ENCODE measurements around the gene VPS72. TPM values are rescaled to one million over a fixed set of nuclear protein-coding genes. Genes with fewer than 3 reads are reported as not detected.
"Not testable (repeated sequence)": the region's sequence is repeated elsewhere in the genome, so short reads cannot be mapped to it uniquely, and the experiment has no call there.

Gene VPS72
- 10 to 100 TPM; 55.5 to 76.1 (median 69.9) TPM for polyA plus RNA-seq (ENCODE audit: insufficient read length in 4 of 4)

DNA sequence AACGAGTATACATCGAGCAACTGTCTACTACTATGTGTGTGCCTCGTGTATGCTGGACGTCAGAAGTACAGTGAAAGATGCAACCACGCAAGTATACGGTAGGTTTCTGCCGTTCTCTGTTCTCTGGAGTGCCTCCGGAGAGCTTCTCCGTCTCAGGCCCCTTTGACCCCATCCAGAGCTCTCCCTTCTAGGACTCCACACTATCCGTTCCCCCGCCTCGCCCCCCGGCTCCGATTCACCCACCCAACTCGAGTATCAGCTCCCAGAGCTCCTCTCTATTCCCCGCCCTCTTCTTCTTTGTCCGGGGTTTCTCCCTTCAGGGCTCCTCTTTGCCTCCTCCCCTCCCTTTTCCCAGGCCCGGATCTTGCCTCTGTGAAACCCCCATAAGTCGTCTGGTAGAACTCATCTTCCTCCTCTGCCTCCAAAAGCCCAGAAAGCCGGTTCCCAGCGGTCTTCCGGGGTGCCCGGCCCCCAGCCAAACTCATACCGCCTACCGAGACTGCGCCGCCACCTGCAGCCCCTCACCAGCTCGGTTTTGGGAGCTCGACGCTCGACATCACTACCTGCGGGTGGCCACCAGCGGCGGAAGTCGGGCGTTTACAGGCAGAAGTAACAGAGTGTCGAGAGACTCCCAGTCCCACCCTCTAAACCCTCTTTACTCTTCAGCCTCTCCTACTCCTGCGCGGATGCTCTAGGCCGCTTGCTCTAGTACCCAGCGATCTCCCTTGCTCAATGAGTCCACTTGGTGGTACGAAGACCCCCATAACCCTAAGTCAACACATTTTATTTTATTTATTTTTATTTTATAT, at the start of gene VPS72:
Gene VPS72 (minus strand): TSS at position 561 of the 809 bp plus-strand sequence. CDS start 76 bp downstream, at position 485.
- DNase-seq (ENCODE audit: low read depth in 4 of 4, low spot score in 3 of 4): peak; percentile 82 to 87 (median 83)

DNA sequence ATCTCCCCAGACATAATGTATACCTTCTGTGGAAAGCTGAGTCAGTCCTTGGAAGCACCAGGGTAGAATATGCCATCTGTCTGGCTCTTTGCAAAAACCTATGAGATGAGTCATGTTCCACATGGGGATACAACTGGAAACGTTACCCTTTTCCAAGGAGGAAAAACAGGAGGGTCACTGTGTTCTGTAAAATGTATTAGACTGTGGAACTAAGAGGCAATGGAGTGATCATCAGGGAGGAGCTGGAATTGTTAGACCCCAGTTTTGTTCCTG, 48.4 kb upstream of the VPS72 start:
- no peak for DNase-seq (ENCODE audit: low read depth in 4 of 4, low spot score in 3 of 4)

DNA sequence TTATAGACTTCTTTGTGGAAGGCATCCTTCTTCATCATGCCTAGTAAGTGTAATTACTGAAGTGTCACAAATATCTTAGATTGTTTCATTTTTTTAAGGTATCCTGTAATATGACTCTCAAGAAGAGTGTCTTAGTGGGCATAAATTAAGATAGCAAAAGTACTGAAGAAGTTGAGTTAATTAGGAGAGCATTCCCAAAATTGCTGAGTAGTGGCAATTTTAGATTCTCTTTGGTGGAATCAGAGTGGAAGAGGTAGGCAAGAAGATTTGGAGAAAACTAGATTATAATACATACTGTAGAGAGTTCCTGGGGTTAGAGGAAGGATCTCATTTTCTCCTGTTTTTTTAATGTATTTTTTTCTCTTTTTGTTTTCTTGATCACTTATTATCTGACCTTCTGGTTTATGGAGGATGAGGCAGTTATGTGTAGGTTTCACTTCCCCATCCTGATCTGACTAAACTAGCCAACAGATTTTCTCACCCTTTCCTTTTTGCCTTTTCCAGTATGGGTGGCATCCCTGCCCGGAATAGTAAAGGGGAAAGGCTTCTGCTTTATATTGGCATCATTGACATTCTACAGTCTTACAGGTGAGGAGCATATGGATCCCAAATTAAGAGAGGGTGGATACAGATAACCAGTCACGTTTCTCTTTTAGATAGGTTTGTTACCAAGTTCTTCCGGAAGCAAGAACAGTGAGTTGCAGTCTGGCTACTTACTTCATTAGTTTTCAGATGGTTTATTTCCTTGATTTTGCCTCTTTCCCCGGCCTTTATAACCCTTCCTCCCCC, 47.9 kb upstream of the VPS72 start:
- DNase-seq (ENCODE audit: low read depth in 4 of 4, low spot score in 3 of 4): no peak

DNA sequence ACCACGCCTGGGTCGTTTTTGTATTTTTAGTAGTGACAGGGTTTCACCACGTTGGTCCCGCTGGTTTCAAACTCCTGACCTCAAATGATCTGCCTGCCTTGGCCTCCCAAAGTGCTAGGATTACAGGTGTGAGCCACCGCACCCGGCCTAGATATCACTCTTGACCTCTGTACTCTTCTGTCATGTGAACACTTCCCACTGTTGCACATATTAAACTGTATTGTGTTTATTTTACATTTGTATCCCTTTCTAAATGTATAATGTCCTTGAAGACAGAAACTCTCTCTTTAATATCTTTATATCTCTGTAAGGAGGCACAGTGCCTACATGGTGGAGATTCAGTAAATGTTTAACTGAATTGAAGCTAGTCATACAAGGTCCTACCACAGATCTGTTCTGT, 45.2 kb upstream of the VPS72 start:
- no peak for DNase-seq (ENCODE audit: low read depth in 4 of 4, low spot score in 3 of 4)

DNA sequence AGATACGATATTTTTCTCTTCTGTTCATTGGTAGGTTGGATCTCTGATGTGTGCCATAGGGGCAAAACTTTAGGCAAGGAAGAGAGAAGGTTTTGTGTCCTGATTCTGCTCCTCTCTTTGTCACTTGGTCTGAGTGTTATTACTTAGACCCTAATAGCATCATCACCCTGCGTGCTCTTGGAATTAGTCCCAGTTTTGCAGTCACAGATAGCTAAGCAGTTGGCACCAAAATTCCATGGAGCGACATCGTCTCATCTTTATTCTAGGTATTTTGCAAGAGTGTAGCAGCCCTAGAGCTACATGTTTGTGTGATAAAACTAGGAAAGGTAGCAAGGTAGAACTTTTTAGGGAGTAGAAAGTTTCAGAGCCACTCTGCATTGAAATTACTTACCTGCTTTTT, 32.1 kb upstream of the VPS72 start:
- no peak for DNase-seq (ENCODE audit: low read depth in 4 of 4, low spot score in 3 of 4)

- DNase-seq (ENCODE audit: low read depth in 4 of 4, low spot score in 3 of 4): no peak
Measured at GRCh38 chr1:151221616-151222015, 31.6 kb upstream of the VPS72 start.

DNA sequence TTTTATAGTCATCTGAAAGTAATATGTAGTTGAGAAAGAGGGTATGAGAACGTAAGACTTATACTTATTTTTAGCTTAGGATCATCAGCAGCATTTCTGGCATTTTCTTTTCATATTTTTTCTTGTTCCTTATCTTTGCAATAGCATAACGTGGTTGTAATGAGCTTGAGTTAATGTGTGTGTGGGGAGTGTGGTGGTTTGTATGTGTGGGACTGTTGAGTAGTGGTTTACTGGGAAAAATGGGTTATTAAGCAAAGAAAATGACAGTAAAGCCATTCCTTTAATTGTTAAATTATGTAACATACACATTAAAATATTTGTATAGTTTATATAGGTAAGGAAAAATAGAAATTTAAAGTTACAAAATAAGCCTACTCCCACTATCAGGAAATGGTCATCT, 23.6 kb upstream of the VPS72 start:
- no peak for DNase-seq (ENCODE audit: low read depth in 4 of 4, low spot score in 3 of 4)

DNA sequence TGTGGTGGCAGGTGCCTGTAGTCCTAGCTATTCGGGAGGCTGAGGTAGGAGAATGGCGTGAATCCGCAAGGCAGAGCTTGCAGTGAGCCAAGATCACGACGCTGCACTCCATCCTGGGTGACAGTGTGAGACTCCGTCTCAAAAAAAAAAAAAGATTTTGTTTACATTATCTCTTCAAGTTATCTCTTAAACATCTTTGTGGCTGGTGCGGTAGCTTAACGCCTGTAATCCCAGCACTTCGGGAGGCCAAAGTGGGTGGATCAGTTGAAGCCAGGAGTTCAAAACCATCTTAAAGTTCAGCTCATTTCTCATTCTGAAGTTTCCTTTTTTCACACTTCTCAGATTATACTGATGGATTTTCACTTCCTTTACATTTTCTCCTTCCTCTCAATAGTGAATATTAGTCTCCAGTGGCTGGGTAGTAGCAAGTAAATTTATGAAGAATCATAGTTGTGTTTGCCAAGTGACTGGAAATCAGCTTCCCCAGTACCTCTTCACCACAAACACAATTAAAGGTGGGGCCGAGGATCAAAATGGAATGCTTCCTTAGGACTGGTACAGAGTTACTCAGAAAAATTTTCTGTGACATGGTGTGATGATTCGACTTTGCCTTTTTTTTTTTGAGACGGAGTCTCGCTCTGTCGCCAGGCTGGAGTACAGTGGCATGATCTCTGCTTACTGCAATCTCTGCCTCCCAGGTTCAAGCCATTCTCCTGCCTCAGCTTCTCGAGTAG, 22.1 kb upstream of the VPS72 start:
- DNase-seq (ENCODE audit: low read depth in 4 of 4, low spot score in 3 of 4): no peak

GRCh38 chr1:151210830-151211229, 20.8 kb upstream of the VPS72 start:
- DNase-seq (ENCODE audit: low read depth in 4 of 4, low spot score in 3 of 4): no peak

DNA sequence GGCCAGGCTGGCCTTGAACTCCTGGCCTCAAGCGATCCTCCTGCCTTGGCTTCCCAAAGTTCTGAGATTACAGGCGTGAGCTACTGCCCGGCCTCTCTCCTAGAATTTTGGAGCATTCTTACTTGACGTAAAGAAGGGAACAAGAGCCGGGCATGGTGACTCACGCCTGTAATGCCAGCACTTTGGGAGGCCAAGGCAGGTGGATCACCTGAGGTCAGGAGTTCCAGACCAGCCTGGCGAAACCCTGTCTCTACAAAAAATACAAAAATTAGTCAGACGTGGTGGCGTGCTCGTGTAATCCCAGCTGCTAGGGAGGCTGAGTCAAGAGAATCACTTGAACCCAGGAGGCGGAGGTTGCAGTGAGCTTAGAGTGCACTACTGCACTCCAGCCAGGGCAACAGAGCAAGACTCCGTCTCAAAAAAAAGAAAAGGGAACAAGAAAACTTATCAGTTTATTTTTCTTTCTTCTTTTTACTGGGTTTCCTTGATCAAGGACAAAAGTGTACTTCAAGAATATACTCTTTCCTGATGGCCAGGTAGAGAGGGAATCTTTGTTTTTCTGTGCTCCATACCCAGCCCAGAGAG, 15.5 kb upstream of the VPS72 start:
- DNase-seq (ENCODE audit: low read depth in 4 of 4, low spot score in 3 of 4): not testable (repeated sequence)

DNA sequence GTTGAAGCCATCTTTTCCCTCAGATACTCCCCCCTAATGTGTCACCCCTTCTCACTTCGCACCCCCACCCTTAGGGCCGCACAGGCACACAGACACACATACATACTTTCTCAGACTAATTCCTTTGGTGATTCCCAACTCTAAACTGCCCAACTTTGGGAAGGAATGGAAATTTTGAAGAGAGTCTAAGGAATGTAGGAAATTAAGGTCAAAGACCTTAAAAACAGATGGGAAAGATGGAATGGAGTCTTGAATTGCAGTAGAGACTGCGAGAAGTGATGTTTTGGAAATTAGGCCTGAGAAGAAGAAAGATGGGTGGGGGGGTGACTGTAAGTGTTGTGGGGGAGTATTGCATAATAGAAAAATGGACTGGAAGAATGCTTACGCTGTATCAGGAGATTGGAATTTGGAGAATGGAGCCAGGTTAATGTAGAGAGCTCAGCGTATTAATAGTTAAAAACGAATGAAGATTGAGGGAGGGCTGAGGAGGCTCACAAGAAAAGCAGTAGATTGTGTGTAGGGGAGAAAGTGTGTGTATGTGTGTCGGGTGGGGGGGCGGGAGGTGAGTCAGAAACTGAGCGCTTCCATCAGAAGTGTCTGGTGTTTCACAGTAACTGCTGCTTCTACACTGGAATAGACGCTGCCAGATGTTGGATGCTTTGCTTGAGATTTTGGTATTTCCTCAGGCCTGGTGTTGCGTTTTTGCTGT, 10.0 kb upstream of the VPS72 start:
- no peak for DNase-seq (ENCODE audit: low read depth in 4 of 4, low spot score in 3 of 4)

- peak; percentile 96 to 98 (median 98) for DNase-seq (ENCODE audit: low read depth in 4 of 4, low spot score in 3 of 4)
Measured at GRCh38 chr1:151198254-151199127, 8.5 kb upstream of the VPS72 start, which contains the start of gene PIP5K1A. Gene PIP5K1A, plus strand, starts transcription at chr1:151198552. Its CDS starts 445 bp downstream, at chr1:151198997.

DNA sequence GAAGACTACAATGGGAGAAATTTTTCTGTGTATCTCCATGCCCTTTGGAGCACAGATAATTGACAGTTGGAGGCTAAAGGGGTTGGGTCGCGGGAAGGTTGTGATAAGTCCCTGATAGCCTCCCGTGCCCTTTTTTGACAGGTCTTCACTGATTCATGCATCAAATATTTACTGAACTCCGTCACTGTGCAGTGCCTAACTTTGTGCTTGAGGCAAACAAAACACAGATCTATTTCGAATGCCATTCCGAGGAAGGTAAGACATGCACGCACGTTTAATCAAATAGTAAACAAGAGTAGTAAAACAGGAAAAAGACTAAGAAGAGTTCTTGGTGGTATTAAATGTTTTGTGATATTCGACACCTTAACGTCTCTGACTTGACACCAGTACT, 7.9 kb upstream of the VPS72 start:
- no peak for DNase-seq (ENCODE audit: low read depth in 4 of 4, low spot score in 3 of 4)

DNA sequence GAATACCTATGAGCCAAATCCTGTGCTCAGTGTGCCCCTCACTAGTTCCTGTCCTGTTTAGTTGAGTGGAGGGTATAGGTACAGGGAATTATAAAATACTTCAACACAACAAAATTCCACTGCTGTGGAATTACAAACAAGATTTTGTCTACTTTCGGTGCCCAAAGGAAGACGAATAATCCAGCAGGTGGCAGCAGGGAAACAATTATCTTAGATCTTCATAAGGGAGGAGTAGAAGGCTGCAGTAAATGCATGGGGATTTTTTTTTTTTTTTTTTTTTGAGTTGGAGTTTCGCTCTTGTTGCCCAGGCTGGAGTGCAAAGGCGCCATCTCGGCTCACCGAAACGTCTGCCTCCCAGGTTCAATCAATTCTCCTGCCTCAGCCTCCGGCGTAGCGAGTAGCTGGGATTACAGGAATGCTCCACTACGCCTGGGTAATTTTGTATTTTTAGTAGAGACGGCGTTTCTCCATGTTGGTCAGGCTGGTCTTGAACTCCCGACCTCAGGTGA, 6.3 kb upstream of the VPS72 start:
- DNase-seq (ENCODE audit: low read depth in 4 of 4, low spot score in 3 of 4): peak in 2 of 4 donors; percentile 59 to 71

DNA sequence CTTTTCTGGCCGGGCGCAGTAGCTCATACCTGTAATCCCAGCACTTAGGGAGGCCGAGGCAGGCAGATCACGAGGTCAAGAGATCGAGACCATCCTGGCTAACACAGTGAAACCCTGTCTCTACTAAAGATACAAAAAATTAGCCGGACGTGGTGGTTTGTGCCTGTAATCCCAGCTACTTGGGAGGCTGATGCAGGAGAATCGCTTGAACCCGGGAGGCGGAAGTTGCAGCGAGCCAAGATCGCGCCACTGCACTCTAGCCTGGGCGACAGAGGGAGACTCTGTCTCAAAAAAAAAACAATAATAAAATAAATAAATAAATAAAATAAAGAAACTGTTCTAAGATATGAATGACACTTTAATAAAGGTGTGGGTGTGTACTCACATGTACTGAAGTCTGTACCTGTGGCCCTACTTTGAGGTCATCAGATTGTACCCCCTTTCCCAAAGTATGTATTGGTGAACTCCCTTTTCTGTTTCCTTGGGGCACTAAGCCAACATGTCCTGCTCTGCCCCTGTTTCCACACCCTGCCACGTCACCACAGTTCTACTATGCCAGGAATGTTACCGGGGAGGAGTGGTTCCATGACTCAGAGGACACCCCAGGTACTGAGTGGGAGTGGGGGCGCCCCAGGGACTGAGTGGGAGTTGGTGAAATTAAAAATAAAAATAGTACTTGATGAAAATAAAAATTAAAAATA, 5.0 kb upstream of the VPS72 start:
- DNase-seq (ENCODE audit: low read depth in 4 of 4, low spot score in 3 of 4): not testable (repeated sequence)

GRCh38 chr1:151193856-151194255, 3.9 kb upstream of the VPS72 start:
- no peak for DNase-seq (ENCODE audit: low read depth in 4 of 4, low spot score in 3 of 4)

GRCh38 chr1:151193304-151193703, 3.3 kb upstream of the VPS72 start:
- DNase-seq (ENCODE audit: low read depth in 4 of 4, low spot score in 3 of 4): no peak

GRCh38 chr1:151192047-151192446, 2.0 kb upstream of the VPS72 start:
- DNase-seq (ENCODE audit: low read depth in 4 of 4, low spot score in 3 of 4): no peak

Measured in left renal pelvis (tissue), 4 donors.